Loucy (cell line): ENCODE measurements around the gene PPP1R14C.
A peak's percentile ranks its signal among the peaks of the same experiment; 100 is the strongest.

Experiments used
- H2AFZ ChIP-seq: fragments of 200-600 bp; sonication (generic); 2 replicates; pipeline ENCODE4 v1.6.0; 2016; ENCODE audit warnings: antibody characterized with exemption, mild to moderate bottlenecking, low read length, moderate library complexity
- H3F3A ChIP-seq: fragments of 200-600 bp; 2 replicates; pipeline ENCODE4 v1.6.0; 2016; ENCODE audit warnings: antibody characterized with exemption, low read depth, mild to moderate bottlenecking
- H3K27me3 ChIP-seq: fragments of 200-600 bp; sonication (generic); 2 replicates; pipeline ENCODE4 v1.6.1; 2014; ENCODE audit warnings: low read length, mild to moderate bottlenecking; ENCODE audit not compliant: insufficient read depth, poor library complexity, severe bottlenecking
- H3K36me3 ChIP-seq: fragments of 200-600 bp; sonication (generic); 2 replicates; pipeline ENCODE4 v1.6.1; 2016; ENCODE audit warnings: low read length; ENCODE audit not compliant: insufficient read depth
- H3K4me1 ChIP-seq: fragments of 200-600 bp; sonication (generic); 2 replicates; pipeline ENCODE4 v1.5.1; 2014; ENCODE audit warnings: low read length, mild to moderate bottlenecking; ENCODE audit not compliant: insufficient read depth, poor library complexity, severe bottlenecking
- H3K4me2 ChIP-seq: fragments of 200-600 bp; sonication (generic); 2 replicates; pipeline ENCODE4 v1.6.0; 2014; ENCODE audit warnings: antibody characterized with exemption, low read length, low read depth, mild to moderate bottlenecking; ENCODE audit not compliant: poor library complexity, severe bottlenecking
- H3K4me3 ChIP-seq: fragments of 200-600 bp; sonication (generic); 2 replicates; pipeline ENCODE4 v1.5.1; 2014; ENCODE audit warnings: low read length, mild to moderate bottlenecking, mixed read lengths; ENCODE audit not compliant: poor library complexity, severe bottlenecking
- H3K79me2 ChIP-seq: fragments of 200-600 bp; sonication (generic); 2 replicates; pipeline ENCODE4 v1.6.1; 2014; ENCODE audit warnings: low read length; ENCODE audit not compliant: insufficient read depth
- H3K9ac ChIP-seq: fragments of 200-600 bp; sonication (generic); 2 replicates; pipeline ENCODE4 v1.6.0; 2014; ENCODE audit warnings: mild to moderate bottlenecking, low read depth, low read length, moderate library complexity; ENCODE audit not compliant: poor library complexity, severe bottlenecking
- H3K9me2 ChIP-seq: fragments of 200-600 bp; sonication (generic); replicated peaks from 2 replicates; pipeline ENCODE4 v1.6.1; 2016; ENCODE audit warnings: low read depth, low read length, mixed read lengths
- H3K9me3 ChIP-seq: fragments of 200-600 bp; sonication (generic); 2 replicates; pipeline ENCODE4 v1.6.1; 2014; ENCODE audit warnings: mild to moderate bottlenecking, antibody characterized with exemption, low read length, low read depth; ENCODE audit not compliant: insufficient read depth
- H4K20me1 ChIP-seq: fragments of 200-600 bp; sonication (generic); 2 replicates; pipeline ENCODE4 v1.6.0; 2014; ENCODE audit warnings: antibody characterized with exemption, low read length, mild to moderate bottlenecking; ENCODE audit not compliant: insufficient read depth, poor library complexity, severe bottlenecking
- EZH2phosphoT487 ChIP-seq: fragments of 200-600 bp; IDR thresholded peaks from 2 replicates; pipeline ENCODE4 v1.6.1; 2018; ENCODE audit warnings: antibody characterized with exemption, mild to moderate bottlenecking, moderate library complexity, borderline replicate concordance
- TF ChIP-seq, protein P1 (sequence below): fragments of 200-600 bp; sonication (generic); conservative IDR thresholded peaks from 2 replicates; pipeline ENCODE4 v1.5.1; 2014; ENCODE audit warnings: mild to moderate bottlenecking, antibody characterized with exemption, low read length

PPP1R14C gene

DNA sequence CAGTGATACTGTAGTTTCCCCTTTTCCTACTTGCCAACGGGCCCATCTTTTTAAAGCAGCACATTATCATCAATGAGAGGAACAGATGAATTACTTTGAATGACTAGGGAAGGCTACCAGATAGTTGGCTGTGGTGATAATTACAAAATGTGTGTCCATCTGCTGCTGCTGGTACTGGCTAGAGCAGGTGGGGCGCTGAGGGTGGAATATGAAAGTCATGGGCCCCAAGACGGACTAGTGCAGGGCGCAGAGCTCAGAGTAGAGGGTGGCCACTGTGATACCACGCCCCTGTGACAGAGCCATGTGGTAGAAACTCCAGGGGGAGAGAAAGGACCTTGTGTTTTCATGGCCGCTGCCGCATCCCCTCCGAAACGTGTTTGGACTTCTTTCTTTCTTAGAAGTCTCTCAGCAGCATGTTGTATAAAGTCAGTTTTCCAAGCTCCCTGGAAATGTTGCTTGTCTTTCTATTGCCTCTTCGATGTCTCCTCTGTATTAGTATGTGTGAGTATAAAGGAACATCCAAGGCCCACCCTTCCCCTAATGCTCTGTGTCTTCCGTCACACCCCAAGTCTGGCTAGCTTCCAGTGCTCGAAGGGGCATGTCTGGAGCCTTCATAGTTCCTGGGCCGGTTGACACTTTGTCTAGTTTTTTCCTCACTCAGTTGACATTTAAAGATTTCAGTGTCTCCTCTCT, 88.1 kb downstream of the PPP1R14C start:
- Histone ChIP-seq H3K4me1 (peaks cover 11% of the 10 kb centered on the region), H3K27me3 (no peaks in the 10 kb centered on the region)

DNA sequence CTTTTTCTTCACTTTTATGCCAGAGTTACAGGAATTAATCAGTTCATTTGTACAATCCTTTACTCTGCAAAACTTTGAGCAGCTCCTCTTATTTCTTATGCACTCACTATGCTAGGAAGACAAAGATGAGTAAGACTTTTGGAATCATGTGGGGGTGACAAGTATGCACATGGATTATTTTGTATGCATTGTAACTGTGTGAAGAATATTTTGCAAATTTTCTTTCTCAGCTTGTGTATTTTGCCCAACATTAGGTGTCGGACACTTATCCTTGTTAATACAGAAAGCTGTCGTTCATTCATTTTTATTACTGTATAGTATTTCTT, 88.6 kb downstream of the PPP1R14C start:
- no peak overlapping the region for H3K4me3 ChIP-seq
- no peaks in the 10 kb centered on the region for H3F3A ChIP-seq
- no peak for TF ChIP-seq EZH2phosphoT487
- TF ChIP-seq, protein P1, sequence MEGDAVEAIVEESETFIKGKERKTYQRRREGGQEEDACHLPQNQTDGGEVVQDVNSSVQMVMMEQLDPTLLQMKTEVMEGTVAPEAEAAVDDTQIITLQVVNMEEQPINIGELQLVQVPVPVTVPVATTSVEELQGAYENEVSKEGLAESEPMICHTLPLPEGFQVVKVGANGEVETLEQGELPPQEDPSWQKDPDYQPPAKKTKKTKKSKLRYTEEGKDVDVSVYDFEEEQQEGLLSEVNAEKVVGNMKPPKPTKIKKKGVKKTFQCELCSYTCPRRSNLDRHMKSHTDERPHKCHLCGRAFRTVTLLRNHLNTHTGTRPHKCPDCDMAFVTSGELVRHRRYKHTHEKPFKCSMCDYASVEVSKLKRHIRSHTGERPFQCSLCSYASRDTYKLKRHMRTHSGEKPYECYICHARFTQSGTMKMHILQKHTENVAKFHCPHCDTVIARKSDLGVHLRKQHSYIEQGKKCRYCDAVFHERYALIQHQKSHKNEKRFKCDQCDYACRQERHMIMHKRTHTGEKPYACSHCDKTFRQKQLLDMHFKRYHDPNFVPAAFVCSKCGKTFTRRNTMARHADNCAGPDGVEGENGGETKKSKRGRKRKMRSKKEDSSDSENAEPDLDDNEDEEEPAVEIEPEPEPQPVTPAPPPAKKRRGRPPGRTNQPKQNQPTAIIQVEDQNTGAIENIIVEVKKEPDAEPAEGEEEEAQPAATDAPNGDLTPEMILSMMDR: no peak
- no peaks in the 10 kb centered on the region for H3K79me2 ChIP-seq
- H3K9me3 ChIP-seq: no peaks in the 10 kb centered on the region
- H3K4me2 ChIP-seq: no peak overlapping the region
- no peaks in the 10 kb centered on the region for H4K20me1 ChIP-seq
- H3K27me3 ChIP-seq: no peaks in the 10 kb centered on the region
- H3K9me2 ChIP-seq: no peaks in the 10 kb centered on the region
- no peak overlapping the region for H3K9ac ChIP-seq
- peaks cover 11% of the 10 kb centered on the region for H3K4me1 ChIP-seq
- H3K36me3 ChIP-seq: no peaks in the 10 kb centered on the region
- 0 out of 2 replicates have a peak overlapping the region, but pooled peaks have one; percentile 3 for H2AFZ ChIP-seq

More for the DNA sequence above, 88.1 kb downstream of the PPP1R14C start:
- H3K9me3 ChIP-seq: no peaks in the 10 kb centered on the region
- H3K9ac ChIP-seq: no peak overlapping the region
- TF ChIP-seq, protein P1: no peak
- TF ChIP-seq EZH2phosphoT487: no peak
- no peaks in the 10 kb centered on the region for H4K20me1 ChIP-seq
- H3K79me2 ChIP-seq: no peaks in the 10 kb centered on the region
- no peaks in the 10 kb centered on the region for H3K36me3 ChIP-seq
- H3K4me2 ChIP-seq: no peak overlapping the region
- no peak overlapping the region for H3K4me3 ChIP-seq
- 0 out of 2 replicates have a peak overlapping the region, but pooled peaks have one; percentile 3 for H2AFZ ChIP-seq
- H3K9me2 ChIP-seq: no peaks in the 10 kb centered on the region
- H3F3A ChIP-seq: no peaks in the 10 kb centered on the region

DNA sequence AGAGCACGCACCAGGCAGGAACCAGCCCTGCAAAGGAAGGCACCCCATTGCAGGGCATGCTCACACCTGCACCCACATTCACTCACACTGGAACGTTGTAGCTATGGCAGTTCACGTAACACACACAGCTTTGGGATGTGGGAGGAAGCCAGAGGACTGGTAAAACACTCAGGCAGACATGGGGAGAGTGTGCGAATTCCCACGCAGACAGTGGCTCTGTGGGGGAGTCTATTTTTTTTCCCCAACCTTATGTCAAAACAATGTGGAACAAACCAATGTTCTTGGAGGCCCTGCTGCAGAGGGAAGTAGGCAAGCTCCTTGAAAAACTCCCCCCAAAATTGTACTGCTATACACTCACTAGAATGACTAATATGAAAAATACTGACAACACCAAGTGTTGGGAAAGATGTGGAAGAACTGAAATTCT, 91.0 kb downstream of the PPP1R14C start:
- Histone ChIP-seq H3K4me2 (no peak overlapping the region), H3K27me3 (no peaks in the 10 kb centered on the region), H3K4me1 (peaks cover 11% of the 10 kb centered on the region), H3K36me3 (no peaks in the 10 kb centered on the region), H3K79me2 (no peaks in the 10 kb centered on the region), H3K9ac (no peak overlapping the region), H3F3A (no peaks in the 10 kb centered on the region), H4K20me1 (no peaks in the 10 kb centered on the region), H3K4me3 (no peak overlapping the region), H2AFZ (no peak overlapping the region), H3K9me2 (no peaks in the 10 kb centered on the region), H3K9me3 (no peaks in the 10 kb centered on the region)
- no peak for TF ChIP-seq EZH2phosphoT487
- TF ChIP-seq, protein P1: no peak
